ENCODE measurements around the gene TPCN2. TPM values are rescaled to one million over a fixed set of nuclear protein-coding genes. Genes with fewer than 3 reads are reported as not detected.

Gene TPCN2
- total and polyA plus RNA-seq, 2 of the 4 experiments (the other 2 are of a cell fraction), result 3.4 to 8.0 TPM

DNA sequence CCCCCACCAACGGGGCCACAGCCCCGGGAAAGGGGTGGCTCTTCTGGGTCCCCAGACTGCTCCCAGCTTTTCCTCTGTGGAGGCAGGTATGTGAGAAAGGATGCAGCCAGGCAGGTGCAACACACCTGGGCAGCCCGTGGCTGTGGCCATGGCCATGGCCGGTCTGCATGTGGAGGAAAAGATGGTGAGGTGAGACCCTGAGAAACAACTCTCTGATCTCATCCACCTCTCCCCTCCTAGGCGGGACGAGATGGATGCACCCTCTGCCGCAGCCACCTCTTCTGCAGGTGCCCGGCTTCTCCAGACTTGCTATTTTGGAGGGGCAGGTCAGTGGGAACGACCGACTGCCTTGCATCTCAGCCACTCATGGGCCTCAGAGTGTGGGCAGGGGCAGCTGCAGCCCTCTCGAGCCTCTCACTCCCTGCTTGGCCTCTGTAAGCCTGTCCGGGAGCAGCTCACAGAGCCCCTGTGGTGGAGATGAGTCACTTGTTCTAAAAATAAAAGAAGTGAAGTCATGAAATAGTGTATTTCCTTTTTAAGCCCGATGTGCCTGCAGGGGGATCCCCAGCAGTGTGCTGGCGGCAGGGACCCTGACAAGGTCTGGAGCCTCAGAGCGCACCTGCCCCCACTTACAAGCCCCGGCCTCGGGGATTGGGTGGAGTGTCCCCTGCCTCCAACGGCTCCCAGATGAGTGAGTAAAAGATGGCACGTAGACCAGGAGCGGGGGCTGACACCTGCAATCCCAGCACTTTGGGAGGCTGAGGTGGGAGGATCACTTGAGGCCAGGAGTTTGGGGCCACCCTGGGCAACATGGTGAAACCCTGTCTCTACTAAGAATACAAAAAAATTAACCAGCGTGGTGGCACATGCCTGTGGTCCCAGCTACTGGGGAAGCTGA is 117.7 kb downstream of the TPCN2 start:
- Histone ChIP-seq H3K4me1 (ENCODE audit: control insufficient read depth, insufficient read depth, low read length) (peaks cover 14% of the 10 kb centered on the region), H3K23ac (ENCODE audit: low read depth, low read length) (peak overlapping the region; percentile 10; the same call in 1 of the 2 replicates), H2AK5ac (ENCODE audit: low read depth, low read length) (peak overlapping the region; percentile 96), H3K9ac (ENCODE audit: low read depth, low read length) (peak overlapping the region; percentile 37; the same call in 1 of the 2 replicates), H3K14ac (replicated peaks; ENCODE audit: low read depth, low read length) (peak overlapping the region; percentile 91), H3K4me3 (ENCODE audit: insufficient read depth, low read depth, low read length) (no peak overlapping the region), H4K8ac (ENCODE audit: low read depth in 2 of 2, low read length in 2 of 2) (peak overlapping the region; percentile 52 to 67; a peak in 2 of 4 replicates), H3K9me1 (ENCODE audit: insufficient read depth, low read length) (peaks cover 6% of the 10 kb centered on the region), H2BK5ac (ENCODE audit: low read depth, low read length, poor library complexity, severe bottlenecking) (peak overlapping the region; percentile 14), H3K4me2 (ENCODE audit: low read depth, low read length) (peak overlapping the region; percentile 35; the same call in 1 of the 2 replicates), H3K36me3 (ENCODE audit: control insufficient read depth, insufficient read depth, low read length) (no peaks in the 10 kb centered on the region), H2BK120ac (ENCODE audit: low read depth, low read length) (peak overlapping the region; percentile 91), H4K5ac (ENCODE audit: low read depth, low read length) (peak overlapping the region; percentile 11), H2AFZ (replicated peaks; ENCODE audit: low read length, poor library complexity) (peak overlapping the region; percentile 82), H3K4ac (ENCODE audit: low read depth, low read length) (peak overlapping the region; percentile 94), H3K27ac (ENCODE audit: insufficient read depth, low read length) (peak overlapping the region; percentile 47), H3K56ac (ENCODE audit: extremely low read depth, insufficient read depth, low read length) (0 out of 2 replicates have a peak overlapping the region, but pooled peaks have one; percentile 8), H2AK9ac (replicated peaks; ENCODE audit: low read depth, low read length, poor library complexity) (peak overlapping the region; percentile 25), H2BK20ac (ENCODE audit: low read depth, low read length) (peak overlapping the region; percentile 95), H2BK15ac (ENCODE audit: low read depth, low read length) (peak overlapping the region; percentile 81; the same call in 2 of the 3 replicates), H4K20me1 (ENCODE audit: insufficient read depth, low read length) (no peaks in the 10 kb centered on the region), H3K27me3 (ENCODE audit: control insufficient read depth, insufficient read depth, low read length) (no peaks in the 10 kb centered on the region), H3K79me1 (ENCODE audit: low read depth in 1 of 2, low read length in 2 of 2) (no peaks in the 10 kb centered on the region), H3K9me3 (ENCODE audit: control insufficient read depth, insufficient read depth, low read length) (no peaks in the 10 kb centered on the region), H4K91ac (ENCODE audit: insufficient read depth, low read depth, low read length) (peak overlapping the region; percentile 95), H3K18ac (ENCODE audit: low read depth, low read length) (peak overlapping the region; percentile 16; the same call in 1 of the 2 replicates)
- 0% methylated on average over 3 of the region's 21 CpGs; no CpG with 5 or more reads in 1 of the 2 experiments for WGBS, 2 experiments (ENCODE audit: extremely low coverage in 2 of 2, insufficient read length in 1 of 2)
- ChIA-PET CTCF (interaction anchor here (0.7 kb wide), 1 partner anchor 35 kb away, joined by 3 read pairs; no protein-coding TSS in a partner anchor), POLR2A (ENCODE audit: unreplicated experiment) (no interaction called here)
- dilution Hi-C loops (cut with HindIII; ENCODE audit: low sequenced_read_pairs, unreplicated experiment) (no loop called here), intact Hi-C loops (cut with micrococcal nuclease) (loop anchor here (1.0 kb wide), 1 partner anchor 35 kb away; no protein-coding TSS in a partner anchor), in situ Hi-C loops (cut with MboI; ENCODE audit: low sequenced_read_pairs) (no loop called here)
- ATAC-seq (ENCODE audit: low read depth), result peak; percentile 98
- BruUV-seq (replicated peaks), result no TSS peak
- peak; percentile 93 for DNase-seq
- TF ChIP-seq, protein P1, sequence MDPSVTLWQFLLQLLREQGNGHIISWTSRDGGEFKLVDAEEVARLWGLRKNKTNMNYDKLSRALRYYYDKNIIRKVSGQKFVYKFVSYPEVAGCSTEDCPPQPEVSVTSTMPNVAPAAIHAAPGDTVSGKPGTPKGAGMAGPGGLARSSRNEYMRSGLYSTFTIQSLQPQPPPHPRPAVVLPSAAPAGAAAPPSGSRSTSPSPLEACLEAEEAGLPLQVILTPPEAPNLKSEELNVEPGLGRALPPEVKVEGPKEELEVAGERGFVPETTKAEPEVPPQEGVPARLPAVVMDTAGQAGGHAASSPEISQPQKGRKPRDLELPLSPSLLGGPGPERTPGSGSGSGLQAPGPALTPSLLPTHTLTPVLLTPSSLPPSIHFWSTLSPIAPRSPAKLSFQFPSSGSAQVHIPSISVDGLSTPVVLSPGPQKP (IDR thresholded peaks at IDR 0.05; ENCODE audit: borderline replicate concordance, low read depth, low read length), result no peak
- TF ChIP-seq CHD1 (IDR thresholded peaks at IDR 0.05; ENCODE audit: low read depth, low read length) (no peak), MAZ (IDR thresholded peaks at IDR 0.05; ENCODE audit: borderline replicate concordance, low read depth, low read length) (peak; percentile 36; the same call in 1 of the 2 replicates), FOS (IDR thresholded peaks at IDR 0.05; ENCODE audit: low read depth, low read length) (peak; percentile 87), RFX5 (IDR thresholded peaks at IDR 0.05; ENCODE audit: low read depth, low read length) (no peak), BHLHE40 (IDR thresholded peaks at IDR 0.05; ENCODE audit: low read depth, low read length) (no peak; the same call in 1 of the 2 replicates), POLR2A (IDR thresholded peaks at IDR 0.05; ENCODE audit: low read depth, low read length) (no peak), SMC3 (IDR thresholded peaks at IDR 0.05; ENCODE audit: low read depth, low read length) (peak; percentile 36; the same call in 1 of the 2 replicates), CEBPB (IDR thresholded peaks at IDR 0.05; ENCODE audit: low read depth, low read length) (no peak), RAD21 (IDR thresholded peaks at IDR 0.05; ENCODE audit: low read length) (peak; percentile 49), NFE2L2 (IDR thresholded peaks at IDR 0.05; ENCODE audit: low read depth, low read length) (peak; percentile 22; the same call in 1 of the 2 replicates)
- TF ChIP-seq, protein P2, sequence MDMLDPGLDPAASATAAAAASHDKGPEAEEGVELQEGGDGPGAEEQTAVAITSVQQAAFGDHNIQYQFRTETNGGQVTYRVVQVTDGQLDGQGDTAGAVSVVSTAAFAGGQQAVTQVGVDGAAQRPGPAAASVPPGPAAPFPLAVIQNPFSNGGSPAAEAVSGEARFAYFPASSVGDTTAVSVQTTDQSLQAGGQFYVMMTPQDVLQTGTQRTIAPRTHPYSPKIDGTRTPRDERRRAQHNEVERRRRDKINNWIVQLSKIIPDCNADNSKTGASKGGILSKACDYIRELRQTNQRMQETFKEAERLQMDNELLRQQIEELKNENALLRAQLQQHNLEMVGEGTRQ (IDR thresholded peaks at IDR 0.05; ENCODE audit: low read depth, low read length), result no peak
- TF ChIP-seq, protein P3, sequence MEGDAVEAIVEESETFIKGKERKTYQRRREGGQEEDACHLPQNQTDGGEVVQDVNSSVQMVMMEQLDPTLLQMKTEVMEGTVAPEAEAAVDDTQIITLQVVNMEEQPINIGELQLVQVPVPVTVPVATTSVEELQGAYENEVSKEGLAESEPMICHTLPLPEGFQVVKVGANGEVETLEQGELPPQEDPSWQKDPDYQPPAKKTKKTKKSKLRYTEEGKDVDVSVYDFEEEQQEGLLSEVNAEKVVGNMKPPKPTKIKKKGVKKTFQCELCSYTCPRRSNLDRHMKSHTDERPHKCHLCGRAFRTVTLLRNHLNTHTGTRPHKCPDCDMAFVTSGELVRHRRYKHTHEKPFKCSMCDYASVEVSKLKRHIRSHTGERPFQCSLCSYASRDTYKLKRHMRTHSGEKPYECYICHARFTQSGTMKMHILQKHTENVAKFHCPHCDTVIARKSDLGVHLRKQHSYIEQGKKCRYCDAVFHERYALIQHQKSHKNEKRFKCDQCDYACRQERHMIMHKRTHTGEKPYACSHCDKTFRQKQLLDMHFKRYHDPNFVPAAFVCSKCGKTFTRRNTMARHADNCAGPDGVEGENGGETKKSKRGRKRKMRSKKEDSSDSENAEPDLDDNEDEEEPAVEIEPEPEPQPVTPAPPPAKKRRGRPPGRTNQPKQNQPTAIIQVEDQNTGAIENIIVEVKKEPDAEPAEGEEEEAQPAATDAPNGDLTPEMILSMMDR (conservative IDR thresholded peaks at IDR 0.05; ENCODE audit: low read depth, low read length), result peak; percentile 45

Measured in IMR-90 (cell line).